Measurements from ENCODE around the gene WFS1.

The WFS1 gene

DNA sequence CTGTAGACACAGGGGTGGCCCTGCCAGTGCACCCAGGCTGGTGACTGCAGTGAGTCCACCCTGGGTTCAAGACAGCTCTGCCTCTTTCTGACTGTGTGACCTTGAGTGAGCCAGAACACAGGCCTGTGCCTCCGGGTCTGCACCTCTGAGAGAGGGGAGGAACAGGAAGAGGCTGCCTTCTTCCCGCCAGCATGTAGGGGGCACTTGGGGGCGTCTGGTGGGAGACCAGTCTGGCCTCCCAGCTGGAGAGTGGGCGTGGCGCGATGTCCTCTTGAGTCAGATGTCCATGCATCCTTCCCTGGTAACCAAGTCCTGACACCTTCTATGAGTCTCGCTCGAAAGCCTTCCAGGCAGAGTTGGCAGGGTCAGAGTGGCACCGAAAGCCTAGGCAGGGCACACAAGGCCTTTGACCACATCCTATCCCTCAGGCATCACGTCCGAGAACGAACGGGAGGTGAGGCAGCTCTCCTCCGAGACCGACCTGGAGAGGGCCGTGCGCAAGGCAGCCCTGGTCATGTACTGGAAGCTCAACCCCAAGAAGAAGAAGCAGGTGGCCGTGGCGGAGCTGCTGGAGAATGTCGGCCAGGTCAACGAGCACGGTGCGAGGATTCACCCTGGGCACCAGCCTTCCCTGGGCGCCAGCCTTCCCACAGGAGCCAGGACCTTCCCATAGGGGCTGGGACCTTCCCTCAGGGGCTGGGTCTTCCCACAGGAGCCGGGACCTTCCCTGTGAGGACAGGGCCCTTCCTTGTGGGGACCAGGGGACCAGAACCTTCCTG is 21.3 kb downstream of the WFS1 start:
- no peaks in the 10 kb centered on the region for H3K4me1 ChIP-seq (ENCODE audit: control insufficient read depth, insufficient read depth, low read length, poor library complexity, severe bottlenecking)
- H3K27me3 ChIP-seq (replicated peaks; ENCODE audit: control insufficient read depth, insufficient read depth, low read length, poor library complexity, severe bottlenecking) = no peaks in the 10 kb centered on the region
- no peak overlapping the region for H3K4me3 ChIP-seq (ENCODE audit: insufficient read depth, low read depth, low read length, poor library complexity, severe bottlenecking)
- no peak overlapping the region for H3K27ac ChIP-seq (ENCODE audit: insufficient read depth, low read length, poor library complexity, severe bottlenecking)
- H3K9me3 ChIP-seq (ENCODE audit: control insufficient read depth, low read length) = no peaks in the 10 kb centered on the region
- H3K36me3 ChIP-seq (ENCODE audit: control insufficient read depth, insufficient read depth, low read length) = no peaks in the 10 kb centered on the region
- DNase-seq = no peak

DNA sequence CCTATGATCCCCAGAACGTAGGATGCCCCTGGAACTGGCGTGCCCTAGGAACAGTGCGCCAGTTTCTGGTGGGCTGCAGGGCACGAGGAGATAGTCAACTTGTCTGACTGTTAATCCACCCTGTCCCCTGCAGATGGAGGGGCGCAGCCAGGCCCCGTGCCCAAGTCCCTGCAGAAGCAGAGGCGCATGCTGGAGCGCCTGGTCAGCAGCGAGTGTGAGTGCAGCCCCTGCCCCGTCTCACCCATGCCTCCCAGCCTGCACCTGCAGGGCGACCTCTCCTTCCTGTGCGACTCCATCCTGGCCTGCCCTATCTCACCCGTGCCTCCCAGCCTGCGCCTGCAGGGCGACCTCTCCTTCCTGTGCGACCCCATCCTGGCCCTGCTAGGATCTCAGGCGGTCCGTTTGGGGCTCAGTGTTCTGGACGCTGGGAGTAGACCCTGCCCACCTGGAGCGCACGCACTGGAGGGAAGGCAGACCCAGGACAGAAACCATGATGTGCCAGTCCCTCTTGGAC is 22.2 kb downstream of the WFS1 start:
- Histone ChIP-seq H3K36me3 (ENCODE audit: control insufficient read depth, insufficient read depth, low read length) (no peaks in the 10 kb centered on the region), H3K4me3 (ENCODE audit: insufficient read depth, low read depth, low read length, poor library complexity, severe bottlenecking) (no peak overlapping the region), H3K27me3 (replicated peaks; ENCODE audit: control insufficient read depth, insufficient read depth, low read length, poor library complexity, severe bottlenecking) (no peaks in the 10 kb centered on the region), H3K4me1 (ENCODE audit: control insufficient read depth, insufficient read depth, low read length, poor library complexity, severe bottlenecking) (no peaks in the 10 kb centered on the region), H3K27ac (ENCODE audit: insufficient read depth, low read length, poor library complexity, severe bottlenecking) (no peak overlapping the region), H3K9me3 (ENCODE audit: control insufficient read depth, low read length) (no peaks in the 10 kb centered on the region)
- no peak for DNase-seq

DNA sequence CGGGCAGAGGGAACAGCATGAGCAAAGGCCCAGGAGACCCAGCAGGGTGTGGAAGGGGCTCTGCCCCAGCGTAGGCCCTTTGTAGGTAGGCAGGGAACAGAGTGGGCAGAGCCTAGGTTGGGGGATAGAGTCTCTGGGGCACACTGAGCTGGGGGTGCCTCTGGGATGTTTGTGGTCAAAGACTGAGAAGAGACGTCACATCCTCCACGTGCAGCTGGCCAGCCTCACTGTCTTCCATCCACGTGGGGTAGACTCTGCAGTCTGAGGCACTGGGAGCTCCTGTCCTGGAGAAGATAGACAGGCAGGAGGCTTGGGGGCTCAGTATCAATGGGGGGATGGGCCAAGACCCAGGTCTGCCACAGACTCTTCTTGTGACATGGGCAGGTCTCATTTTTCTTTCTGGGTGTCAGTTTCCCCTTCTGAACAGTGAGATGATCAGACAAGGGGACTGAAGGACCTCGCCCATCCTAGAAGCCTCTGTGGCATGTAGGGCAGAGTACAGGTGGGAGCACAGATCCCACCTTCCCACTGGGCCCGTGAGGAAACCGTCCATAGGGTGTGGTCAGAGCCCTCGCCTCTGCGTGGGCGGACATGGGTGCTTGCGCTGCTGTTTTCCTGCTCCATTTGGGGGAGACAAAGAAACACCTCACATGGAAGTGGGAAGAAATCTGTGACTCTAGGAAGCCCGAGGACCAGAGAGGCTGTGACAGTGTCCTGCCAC is 22.9 kb downstream of the WFS1 start:
- Histone ChIP-seq H3K27me3 (replicated peaks; ENCODE audit: control insufficient read depth, insufficient read depth, low read length, poor library complexity, severe bottlenecking) (no peaks in the 10 kb centered on the region), H3K27ac (ENCODE audit: insufficient read depth, low read length, poor library complexity, severe bottlenecking) (no peak overlapping the region), H3K9me3 (ENCODE audit: control insufficient read depth, low read length) (no peaks in the 10 kb centered on the region), H3K4me1 (ENCODE audit: control insufficient read depth, insufficient read depth, low read length, poor library complexity, severe bottlenecking) (no peaks in the 10 kb centered on the region), H3K36me3 (ENCODE audit: control insufficient read depth, insufficient read depth, low read length) (no peaks in the 10 kb centered on the region), H3K4me3 (ENCODE audit: insufficient read depth, low read depth, low read length, poor library complexity, severe bottlenecking) (no peak overlapping the region)
- no peak for DNase-seq

DNA sequence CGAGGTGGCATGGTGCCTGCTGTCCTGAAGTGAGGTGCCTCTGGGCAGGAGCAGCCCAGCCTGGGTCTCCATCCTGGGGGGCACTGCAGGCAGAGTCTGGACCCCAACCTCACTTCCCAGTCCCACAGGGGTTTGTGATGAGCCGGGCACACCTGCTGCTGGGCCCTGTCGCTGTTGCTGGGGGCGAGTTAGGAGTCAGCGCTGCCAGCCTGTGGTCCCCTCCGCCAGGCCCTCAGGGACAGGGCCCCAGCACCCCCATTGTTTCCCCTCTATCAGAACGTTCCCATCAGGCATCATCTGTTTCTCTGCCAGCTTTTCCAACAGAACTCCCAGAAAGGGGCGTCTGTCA is 23.4 kb downstream of the WFS1 start:
- Histone ChIP-seq H3K27ac (ENCODE audit: insufficient read depth, low read length, poor library complexity, severe bottlenecking) (no peak overlapping the region), H3K36me3 (ENCODE audit: control insufficient read depth, insufficient read depth, low read length) (no peaks in the 10 kb centered on the region), H3K9me3 (ENCODE audit: control insufficient read depth, low read length) (no peaks in the 10 kb centered on the region), H3K27me3 (replicated peaks; ENCODE audit: control insufficient read depth, insufficient read depth, low read length, poor library complexity, severe bottlenecking) (no peaks in the 10 kb centered on the region), H3K4me3 (ENCODE audit: insufficient read depth, low read depth, low read length, poor library complexity, severe bottlenecking) (no peak overlapping the region), H3K4me1 (ENCODE audit: control insufficient read depth, insufficient read depth, low read length, poor library complexity, severe bottlenecking) (no peaks in the 10 kb centered on the region)
- DNase-seq = no peak

DNA sequence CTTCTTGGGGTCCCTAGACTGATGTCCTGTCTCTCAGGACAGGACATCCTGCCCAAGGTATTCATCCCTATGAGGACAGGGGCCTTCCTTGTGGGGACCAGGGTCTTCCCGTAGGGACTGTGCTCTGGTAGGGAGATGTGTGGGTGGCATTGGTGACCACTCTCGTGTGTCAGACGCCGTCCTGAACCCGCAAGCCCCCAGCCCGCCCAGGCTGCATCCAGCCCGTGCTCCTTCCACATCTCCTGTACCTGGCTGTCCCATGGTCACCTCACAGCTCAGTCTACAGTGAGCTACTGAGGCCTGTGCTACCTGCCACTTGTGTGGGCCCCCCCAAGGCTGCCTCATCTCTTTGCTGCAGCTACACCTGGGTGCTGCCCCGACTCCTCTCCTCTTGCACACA is 24.0 kb downstream of the WFS1 start:
- H3K9me3 ChIP-seq (ENCODE audit: control insufficient read depth, low read length) = no peaks in the 10 kb centered on the region
- H3K27ac ChIP-seq (ENCODE audit: insufficient read depth, low read length, poor library complexity, severe bottlenecking) = no peak overlapping the region
- H3K36me3 ChIP-seq (ENCODE audit: control insufficient read depth, insufficient read depth, low read length) = no peaks in the 10 kb centered on the region
- no peaks in the 10 kb centered on the region for H3K27me3 ChIP-seq (replicated peaks; ENCODE audit: control insufficient read depth, insufficient read depth, low read length, poor library complexity, severe bottlenecking)
- no peak for DNase-seq
- H3K4me1 ChIP-seq (ENCODE audit: control insufficient read depth, insufficient read depth, low read length, poor library complexity, severe bottlenecking) = no peaks in the 10 kb centered on the region
- H3K4me3 ChIP-seq (ENCODE audit: insufficient read depth, low read depth, low read length, poor library complexity, severe bottlenecking) = no peak overlapping the region

DNA sequence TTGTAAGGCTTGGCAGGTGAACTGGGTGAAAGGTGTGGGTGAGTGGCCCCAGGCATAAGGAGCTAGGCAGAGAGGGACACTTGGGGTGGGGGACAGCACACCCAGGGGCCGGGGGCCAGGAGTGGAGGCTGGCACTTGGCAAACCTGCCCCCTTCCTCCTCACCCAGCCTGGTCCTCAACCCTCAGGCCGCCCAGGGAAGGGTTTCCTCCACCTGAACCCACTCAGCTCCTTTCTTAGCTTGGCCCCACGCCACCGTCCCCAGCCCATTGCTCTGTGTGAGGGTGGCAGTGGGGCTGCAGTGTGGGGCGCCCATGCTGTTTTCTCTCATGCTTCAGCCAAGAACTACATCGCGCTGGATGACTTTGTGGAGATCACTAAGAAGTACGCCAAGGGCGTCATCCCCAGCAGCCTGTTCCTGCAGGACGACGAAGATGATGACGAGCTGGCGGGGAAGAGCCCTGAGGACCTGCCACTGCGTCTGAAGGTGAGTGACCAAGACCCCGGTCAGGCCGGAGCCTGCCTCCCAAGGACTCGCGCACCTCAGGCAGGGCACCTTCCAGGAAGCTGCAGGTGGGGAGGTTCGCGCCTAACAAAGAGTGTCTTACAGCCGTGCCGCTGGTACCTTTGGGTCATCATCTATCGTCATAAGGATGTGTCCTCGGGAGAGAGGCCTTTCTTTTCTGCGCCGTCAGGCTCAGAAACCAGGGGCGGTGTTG is 25.2 kb downstream of the WFS1 start:
- Histone ChIP-seq H3K9me3 (ENCODE audit: control insufficient read depth, low read length) (no peaks in the 10 kb centered on the region), H3K27ac (ENCODE audit: insufficient read depth, low read length, poor library complexity, severe bottlenecking) (no peak overlapping the region), H3K36me3 (ENCODE audit: control insufficient read depth, insufficient read depth, low read length) (no peaks in the 10 kb centered on the region), H3K4me1 (ENCODE audit: control insufficient read depth, insufficient read depth, low read length, poor library complexity, severe bottlenecking) (no peaks in the 10 kb centered on the region), H3K27me3 (replicated peaks; ENCODE audit: control insufficient read depth, insufficient read depth, low read length, poor library complexity, severe bottlenecking) (no peaks in the 10 kb centered on the region), H3K4me3 (ENCODE audit: insufficient read depth, low read depth, low read length, poor library complexity, severe bottlenecking) (no peak overlapping the region)
- DNase-seq = no peak

DNA sequence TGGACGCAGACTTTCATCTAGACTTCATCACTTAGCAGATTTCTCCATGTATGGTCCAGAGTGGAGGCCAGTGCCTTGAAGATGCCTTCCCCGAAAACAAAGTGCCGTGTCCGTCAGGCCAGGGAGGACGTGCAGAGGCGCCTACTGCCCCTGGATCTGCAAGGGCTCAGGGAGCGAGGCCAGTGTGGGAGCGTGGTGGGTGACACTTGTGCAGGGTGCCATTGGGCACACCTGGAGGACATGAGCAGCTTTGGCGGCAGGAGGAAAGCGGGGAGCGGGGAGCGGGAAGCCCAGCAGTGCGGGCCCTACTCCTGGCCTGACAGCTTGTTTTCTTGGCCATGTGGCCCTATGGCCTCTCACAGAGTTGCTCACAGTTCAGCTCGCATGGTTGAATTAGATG is 25.8 kb downstream of the WFS1 start:
- Histone ChIP-seq H3K4me3 (ENCODE audit: insufficient read depth, low read depth, low read length, poor library complexity, severe bottlenecking) (no peak overlapping the region), H3K36me3 (ENCODE audit: control insufficient read depth, insufficient read depth, low read length) (no peaks in the 10 kb centered on the region), H3K27ac (ENCODE audit: insufficient read depth, low read length, poor library complexity, severe bottlenecking) (no peak overlapping the region), H3K9me3 (ENCODE audit: control insufficient read depth, low read length) (no peaks in the 10 kb centered on the region), H3K4me1 (ENCODE audit: control insufficient read depth, insufficient read depth, low read length, poor library complexity, severe bottlenecking) (no peaks in the 10 kb centered on the region), H3K27me3 (replicated peaks; ENCODE audit: control insufficient read depth, insufficient read depth, low read length, poor library complexity, severe bottlenecking) (no peaks in the 10 kb centered on the region)
- no peak for DNase-seq

DNA sequence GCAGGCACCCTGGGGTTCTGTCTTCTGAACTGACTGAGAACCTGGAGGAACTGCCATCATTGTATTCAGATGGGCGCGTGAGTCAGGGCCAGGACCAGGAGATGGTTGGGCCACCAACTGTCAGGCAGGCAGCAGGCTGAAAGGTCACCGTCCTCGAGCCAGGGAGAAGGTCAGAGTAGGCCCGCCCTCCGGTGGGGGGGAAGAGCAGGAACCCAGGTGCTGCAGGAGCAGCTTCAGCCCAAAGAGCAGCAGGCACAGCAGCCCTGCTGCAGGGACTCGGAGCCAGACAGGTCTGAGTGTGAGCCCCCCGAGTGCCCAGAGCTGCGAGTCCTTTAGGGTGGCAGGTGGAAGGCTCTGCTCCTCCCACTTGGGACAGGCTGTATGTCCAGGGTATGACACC is 26.4 kb downstream of the WFS1 start:
- Histone ChIP-seq H3K9me3 (ENCODE audit: control insufficient read depth, low read length) (no peaks in the 10 kb centered on the region), H3K4me1 (ENCODE audit: control insufficient read depth, insufficient read depth, low read length, poor library complexity, severe bottlenecking) (no peaks in the 10 kb centered on the region), H3K36me3 (ENCODE audit: control insufficient read depth, insufficient read depth, low read length) (peaks cover 2% of the 10 kb centered on the region), H3K27me3 (replicated peaks; ENCODE audit: control insufficient read depth, insufficient read depth, low read length, poor library complexity, severe bottlenecking) (no peaks in the 10 kb centered on the region), H3K27ac (ENCODE audit: insufficient read depth, low read length, poor library complexity, severe bottlenecking) (no peak overlapping the region), H3K4me3 (ENCODE audit: insufficient read depth, low read depth, low read length, poor library complexity, severe bottlenecking) (no peak overlapping the region)
- DNase-seq = no peak

DNA sequence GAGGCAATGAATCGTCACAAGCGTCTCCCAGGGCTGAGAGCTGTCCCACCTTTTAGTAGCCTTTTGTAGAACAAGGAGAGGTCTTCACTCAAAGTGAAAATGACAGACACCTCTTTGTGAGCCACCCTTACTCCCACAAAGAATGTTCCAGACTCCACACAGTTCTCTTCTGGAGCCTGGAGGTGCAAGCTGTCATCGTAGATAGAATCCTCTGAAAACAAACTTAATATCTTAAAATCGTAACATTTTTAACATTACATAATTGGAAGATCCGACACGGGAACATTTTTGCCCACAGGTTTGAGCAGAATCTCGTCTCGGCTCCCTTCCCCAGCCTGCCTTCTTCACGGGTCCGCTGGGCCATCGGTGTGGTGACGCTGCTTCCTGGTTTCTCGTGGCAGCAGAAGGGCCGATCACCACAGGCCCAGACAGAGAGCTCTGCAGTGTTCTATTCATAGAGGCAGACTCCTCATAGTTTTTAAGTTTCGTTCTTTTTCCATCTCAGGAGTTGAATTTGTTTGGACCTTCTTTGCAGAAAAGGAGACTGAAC is 27.7 kb downstream of the WFS1 start:
- Histone ChIP-seq H3K27ac (ENCODE audit: insufficient read depth, low read length, poor library complexity, severe bottlenecking) (no peak overlapping the region), H3K9me3 (ENCODE audit: control insufficient read depth, low read length) (no peaks in the 10 kb centered on the region), H3K4me1 (ENCODE audit: control insufficient read depth, insufficient read depth, low read length, poor library complexity, severe bottlenecking) (no peaks in the 10 kb centered on the region), H3K4me3 (ENCODE audit: insufficient read depth, low read depth, low read length, poor library complexity, severe bottlenecking) (no peak overlapping the region), H3K27me3 (replicated peaks; ENCODE audit: control insufficient read depth, insufficient read depth, low read length, poor library complexity, severe bottlenecking) (no peaks in the 10 kb centered on the region), H3K36me3 (ENCODE audit: control insufficient read depth, insufficient read depth, low read length) (peaks cover 5% of the 10 kb centered on the region)
- no peak for DNase-seq

DNA sequence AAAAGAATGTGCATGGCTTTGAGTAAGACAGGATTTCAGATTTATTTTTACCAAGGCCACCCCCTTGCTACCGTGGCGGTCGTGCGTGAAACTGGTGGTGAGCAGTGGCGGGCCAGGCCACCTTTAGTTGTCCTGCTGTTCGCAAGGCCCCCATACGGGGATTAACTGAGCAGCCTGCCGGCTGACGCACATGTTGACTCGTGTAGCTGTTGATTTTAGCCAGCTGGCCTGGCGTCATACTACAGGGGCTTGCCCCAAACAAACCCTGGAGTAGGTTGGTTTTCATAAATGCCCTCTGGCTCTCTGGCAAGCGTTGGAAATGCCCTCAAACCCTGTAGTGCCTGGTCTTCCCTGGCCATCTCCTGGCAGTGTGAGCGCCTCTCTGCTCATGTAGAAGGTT is 28.4 kb downstream of the WFS1 start:
- Histone ChIP-seq H3K4me3 (ENCODE audit: insufficient read depth, low read depth, low read length, poor library complexity, severe bottlenecking) (no peak overlapping the region), H3K9me3 (ENCODE audit: control insufficient read depth, low read length) (no peaks in the 10 kb centered on the region), H3K27me3 (replicated peaks; ENCODE audit: control insufficient read depth, insufficient read depth, low read length, poor library complexity, severe bottlenecking) (no peaks in the 10 kb centered on the region), H3K4me1 (ENCODE audit: control insufficient read depth, insufficient read depth, low read length, poor library complexity, severe bottlenecking) (no peaks in the 10 kb centered on the region), H3K27ac (ENCODE audit: insufficient read depth, low read length, poor library complexity, severe bottlenecking) (no peak overlapping the region), H3K36me3 (ENCODE audit: control insufficient read depth, insufficient read depth, low read length) (peaks cover 5% of the 10 kb centered on the region)
- no peak for DNase-seq
